ENCODE data around the gene KHDRBS1. TPM values are rescaled to one million over a fixed set of nuclear protein-coding genes. Genes with fewer than 3 reads are reported as not detected.

Gene KHDRBS1
- total and polyA plus RNA-seq, 9 of the 15 experiments (the other 6 are each of a cell fraction or from before 2014, with no cell fraction given) = 48.4 to 257 (median 114) TPM

GRCh38 chr1:32063261-32063681 lies 49.6 kb downstream of the KHDRBS1 start:
- H3K9me1 ChIP-seq (ENCODE audit: control insufficient read depth, insufficient read depth, low read length) = no peaks in the 10 kb centered on the region
- peaks cover 47% of the 10 kb centered on the region for H3K36me3 ChIP-seq (ENCODE audit: control insufficient read depth, insufficient read depth, low read length)
- no peak overlapping the region for H3K27ac ChIP-seq (ENCODE audit: extremely low read depth, low read depth, low read length)
- H3K4me2 ChIP-seq (ENCODE audit: insufficient read depth, low read length) = no peak overlapping the region
- peak; percentile 40 to 63 (median 55) for DNase-seq (ENCODE audit: extremely low read depth in 1 of 4, low spot score in 3 of 4)
- peaks cover 15 to 27% of the 10 kb centered on the region in 2 experiments for H3K4me1 ChIP-seq (replicated peaks in 1 of 2; ENCODE audit: control insufficient read depth in 2 of 2, insufficient read depth in 2 of 2, low read length in 2 of 2)
- WGBS (ENCODE audit: insufficient coverage, low coverage, missing lambda C conversion rate) = 26% methylated on average over 1 of the region's 1 CpG
- POLR2A ChIA-PET = interaction anchor here (0.5 to 3.6 kb wide), 8 partner anchors 9 to 386 kb away, joined by 3 to 17 read pairs (median 6); partner anchors contain the start of gene TMEM39B
- no peak overlapping the region for H2AFZ ChIP-seq (ENCODE audit: low read depth, low read length)
- in situ Hi-C loops (cut with MboI) (loop anchor here (5.0 to 10.0 kb wide), 2 partner anchors 91 to 238 kb away; no protein-coding TSS in a partner anchor), intact Hi-C loops (cut with micrococcal nuclease) (loop anchor here (1.0 to 10.0 kb wide), 4 partner anchors 86 to 352 kb away; partner anchors contain the start of gene SPOCD1)
- H3K27me3 ChIP-seq (ENCODE audit: control insufficient read depth in 2 of 2, insufficient read depth in 2 of 2, low read length in 2 of 2) = no peaks in the 10 kb centered on the region
- CTCF ChIA-PET (ENCODE audit: low intra/inter-chr PET ratio) = interaction anchor here (0.6 to 1.6 kb wide), 9 partner anchors 46 to 301 kb away, joined by 3 to 6 read pairs (median 4); partner anchors contain the start of genes PTP4A2 and SPOCD1
- no peak overlapping the region for H3K4me3 ChIP-seq
- H3K9me3 ChIP-seq (replicated peaks; ENCODE audit: control insufficient read depth, insufficient read depth, low read depth, low read length) = no peaks in the 10 kb centered on the region
- peak; percentile 72 for ATAC-seq
- BruUV-seq (replicated peaks) = no TSS peak
- H4K20me1 ChIP-seq (replicated peaks; ENCODE audit: control insufficient read depth, insufficient read depth, low read length) = 0 out of 2 replicates have a peak, but pooled peaks cover 6% of the 10 kb centered on the region
- peak; percentile 46 for FAIRE-seq
- no peaks in the 10 kb centered on the region for H3K79me2 ChIP-seq (ENCODE audit: control insufficient read depth, insufficient read depth, low read length)
- no peak overlapping the region; a peak in 1 of 4 replicates for H3K9ac ChIP-seq (ENCODE audit: insufficient read depth in 1 of 2, low read depth in 2 of 2, low read length in 2 of 2)
- TF ChIP-seq ATF2 (CRISPR knock-in tag; IDR thresholded peaks at IDR 0.05) (no peak), STAT5A (IDR thresholded peaks at IDR 0.05; ENCODE audit: borderline replicate concordance, low read length) (peak; percentile 11; the same call in 1 of the 2 replicates), PHTF2 (CRISPR knock-in tag; IDR thresholded peaks at IDR 0.05) (no peak), ATF7 (IDR thresholded peaks at IDR 0.05) (no peak), NCOR1 (IDR thresholded peaks at IDR 0.05) (no peak), CREBBP (IDR thresholded peaks at IDR 0.05; ENCODE audit: low read depth, low read length) (no peak), ARNT (IDR thresholded peaks at IDR 0.05) (no peak), KLF16 (IDR thresholded peaks at IDR 0.05) (no peak), ZNF384 (IDR thresholded peaks at IDR 0.05; ENCODE audit: low read depth, low read length) (no peak), ZNF586 (CRISPR knock-in tag; conservative IDR thresholded peaks at IDR 0.05) (no peak), STAG1 (CRISPR knock-in tag; IDR thresholded peaks at IDR 0.05; ENCODE audit: borderline replicate concordance) (peak; percentile 15; the same call in 1 of the 2 replicates), ZNF584 (CRISPR knock-in tag; IDR thresholded peaks at IDR 0.05; ENCODE audit: low read depth) (no peak), XRCC5 (IDR thresholded peaks at IDR 0.05; ENCODE audit: low read depth, low read length) (no peak), CBX8 (IDR thresholded peaks at IDR 0.05; ENCODE audit: borderline replicate concordance, extremely low read depth, low read depth, low read length, poor library complexity, severe bottlenecking) (no peak), GABPB1 (CRISPR knock-in tag; IDR thresholded peaks at IDR 0.05) (peak; percentile 35; the same call in 1 of the 2 replicates), ZNF184 (CRISPR knock-in tag; IDR thresholded peaks at IDR 0.05) (no peak), CHAMP1 (IDR thresholded peaks at IDR 0.05) (no peak), DEAF1 (CRISPR knock-in tag; IDR thresholded peaks at IDR 0.05) (peak; percentile 72), MED1 (CRISPR knock-in tag; IDR thresholded peaks at IDR 0.05; ENCODE audit: borderline replicate concordance) (no peak)

All from K562 (cell line).